ENCODE data around the gene ZRANB1. TPM values are rescaled to one million over a fixed set of nuclear protein-coding genes. Genes with fewer than 3 reads are reported as not detected.

ZRANB1 gene
- total RNA-seq, 2 experiments from 2014 or later, result 13.1 to 13.4 TPM

DNA sequence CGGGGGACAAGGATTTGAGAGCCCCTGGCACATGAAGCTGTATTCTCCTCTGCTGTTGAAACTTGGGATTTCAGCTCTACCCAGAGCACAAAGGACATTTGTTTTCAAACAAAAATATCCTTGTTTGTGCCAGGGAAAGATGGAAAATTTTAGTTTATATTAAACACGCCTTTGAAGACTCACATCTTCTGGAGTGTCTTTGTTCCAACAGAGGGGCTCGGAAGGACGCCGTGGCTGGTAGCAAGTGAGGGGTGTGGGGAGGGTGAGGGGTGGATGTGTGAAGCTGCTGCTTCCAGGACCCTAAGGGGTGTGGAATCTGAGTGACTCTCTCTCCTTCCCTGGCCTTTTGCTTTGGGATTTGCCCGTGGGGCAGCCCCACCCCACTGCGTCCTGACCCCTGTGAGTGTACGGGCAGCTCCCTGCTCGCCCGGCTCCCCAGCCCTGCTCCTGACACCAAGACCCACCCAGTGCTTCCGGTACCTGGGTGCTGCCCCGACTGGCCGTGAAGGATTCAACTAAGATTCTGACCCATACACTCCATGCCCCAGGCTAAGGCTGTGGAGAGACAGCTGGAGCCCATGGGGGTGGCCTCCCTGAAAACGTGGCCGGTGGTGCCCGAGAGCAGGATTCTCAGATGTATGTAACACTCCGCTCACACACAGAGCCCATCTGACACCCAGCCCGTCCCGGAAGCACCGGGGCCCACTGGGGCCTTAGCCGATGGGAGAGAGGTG lies 59.6 kb downstream of the ZRANB1 start:
- ChIA-PET CTCF (no interaction called here), POLR2A (no interaction called here)

DNA sequence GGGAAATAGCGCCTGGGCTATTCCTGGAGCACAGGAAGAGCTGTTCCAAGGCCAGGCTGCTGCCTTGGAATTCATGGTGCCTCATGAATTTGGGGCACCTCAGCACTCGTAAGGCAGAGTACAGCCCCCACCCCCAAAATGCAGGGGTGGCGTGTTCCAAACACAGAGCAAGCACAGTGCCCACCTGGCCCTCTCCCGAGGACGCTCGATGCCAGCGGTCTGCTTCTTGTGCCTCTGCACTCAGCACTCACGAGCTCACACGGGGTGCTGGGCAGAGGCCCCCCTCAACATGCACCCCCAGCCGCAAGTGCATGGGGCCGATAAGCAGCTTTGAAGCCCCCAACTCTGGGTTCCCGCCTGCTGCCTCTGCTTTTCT lies 60.1 kb downstream of the ZRANB1 start:
- ChIA-PET CTCF (no interaction called here), POLR2A (no interaction called here)

DNA sequence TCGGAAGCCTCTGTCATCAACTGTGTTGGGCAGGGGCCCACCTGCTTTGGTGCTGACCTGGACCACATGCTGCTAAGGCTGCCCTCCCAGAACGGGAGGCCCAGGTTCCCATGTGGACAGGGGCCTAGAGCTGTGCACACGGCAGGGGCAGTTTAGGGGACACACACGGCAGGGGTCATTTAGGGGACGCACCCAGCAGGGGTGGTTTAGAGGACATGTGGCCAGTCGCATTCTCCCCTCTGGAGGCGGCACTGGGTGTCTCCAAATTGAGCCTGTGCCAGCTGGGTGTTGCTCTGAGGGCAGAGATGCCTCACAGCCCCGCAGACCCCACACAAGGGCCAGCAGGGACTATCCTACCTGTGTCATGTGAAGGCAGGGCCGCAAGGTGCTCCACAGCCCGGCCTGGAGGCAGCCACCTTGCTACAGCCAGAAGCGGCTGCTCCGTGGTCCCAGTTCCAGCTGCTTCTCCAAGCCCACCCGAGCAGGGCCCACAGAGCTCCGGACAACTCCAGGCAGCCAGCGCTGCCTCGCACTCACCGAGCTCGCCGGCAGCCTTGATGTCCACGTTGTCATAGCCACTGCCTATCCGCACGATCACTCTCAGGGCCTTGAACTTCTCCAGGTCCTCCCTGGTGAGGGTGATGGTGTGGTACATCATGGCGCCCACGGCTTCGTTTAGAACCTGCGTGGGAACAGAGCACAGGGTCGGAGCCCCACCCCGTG lies 60.7 kb downstream of the ZRANB1 start:
- CTCF ChIA-PET, result no interaction called here
- POLR2A ChIA-PET, result no interaction called here

DNA sequence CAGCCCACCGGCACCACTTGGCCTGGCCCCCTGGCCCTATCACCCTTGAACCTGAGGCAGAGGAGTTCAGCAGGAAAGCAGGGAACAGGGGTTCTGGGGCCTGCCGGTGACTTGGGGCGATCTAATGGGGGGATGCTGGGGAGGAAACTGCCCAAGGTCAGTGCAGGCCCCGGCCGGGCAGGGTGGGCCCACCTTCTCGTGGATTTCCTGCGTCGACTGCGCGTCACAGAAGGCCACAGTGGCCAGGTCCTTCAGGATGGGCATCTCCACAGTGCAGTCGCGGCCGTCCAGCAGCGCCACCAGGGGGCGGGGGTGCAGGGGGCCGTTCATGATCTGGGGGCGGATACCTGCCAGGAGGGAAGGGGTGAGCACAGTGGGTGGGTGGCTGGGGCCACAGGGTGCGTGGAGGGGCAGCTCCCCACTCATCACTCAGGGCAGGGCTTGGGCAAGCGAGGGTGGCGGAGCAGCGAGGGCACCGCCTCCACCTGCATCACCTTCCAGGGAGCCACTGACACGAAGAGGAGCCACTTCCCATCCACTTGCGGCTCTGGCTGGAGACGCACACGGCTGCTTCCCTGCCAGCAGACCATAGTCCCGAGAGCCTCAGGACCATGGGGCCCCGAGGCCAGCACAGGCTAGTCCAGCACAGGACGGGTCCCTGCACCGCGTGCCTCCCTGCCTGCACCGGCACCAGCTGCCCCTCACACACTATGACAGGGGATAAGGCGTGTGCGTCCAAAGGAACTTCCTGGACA lies 61.4 kb downstream of the ZRANB1 start:
- POLR2A ChIA-PET, result no interaction called here
- CTCF ChIA-PET, result no interaction called here

DNA sequence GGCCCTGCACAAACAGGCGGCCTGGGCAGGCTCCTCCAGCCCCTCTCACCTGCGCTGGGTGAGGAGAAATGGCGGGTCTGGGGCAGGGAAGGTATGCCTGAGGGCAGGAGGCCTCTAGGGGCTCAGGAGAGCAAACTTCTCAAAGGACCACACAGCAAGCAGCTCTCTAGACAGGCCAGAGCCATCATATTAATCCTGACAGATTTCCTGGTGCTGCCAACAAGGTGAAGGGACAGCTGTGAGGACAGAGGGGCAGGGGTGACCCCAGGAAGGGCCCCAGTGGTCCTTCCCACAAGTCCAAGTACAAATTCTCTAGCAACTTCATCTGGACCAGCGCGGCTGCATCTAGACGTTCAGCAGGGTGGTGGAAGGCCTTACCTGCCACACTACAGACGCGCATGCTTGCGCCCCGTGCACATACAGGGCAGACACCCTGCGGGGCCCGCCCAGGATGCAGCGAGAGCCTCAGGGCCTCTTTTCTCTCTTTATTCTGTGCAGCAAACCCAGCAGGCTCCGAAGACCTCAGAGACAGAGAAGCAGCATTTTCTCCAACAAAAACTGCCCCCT lies 62.1 kb downstream of the ZRANB1 start:
- CTCF ChIA-PET, result no interaction called here
- POLR2A ChIA-PET, result no interaction called here

DNA sequence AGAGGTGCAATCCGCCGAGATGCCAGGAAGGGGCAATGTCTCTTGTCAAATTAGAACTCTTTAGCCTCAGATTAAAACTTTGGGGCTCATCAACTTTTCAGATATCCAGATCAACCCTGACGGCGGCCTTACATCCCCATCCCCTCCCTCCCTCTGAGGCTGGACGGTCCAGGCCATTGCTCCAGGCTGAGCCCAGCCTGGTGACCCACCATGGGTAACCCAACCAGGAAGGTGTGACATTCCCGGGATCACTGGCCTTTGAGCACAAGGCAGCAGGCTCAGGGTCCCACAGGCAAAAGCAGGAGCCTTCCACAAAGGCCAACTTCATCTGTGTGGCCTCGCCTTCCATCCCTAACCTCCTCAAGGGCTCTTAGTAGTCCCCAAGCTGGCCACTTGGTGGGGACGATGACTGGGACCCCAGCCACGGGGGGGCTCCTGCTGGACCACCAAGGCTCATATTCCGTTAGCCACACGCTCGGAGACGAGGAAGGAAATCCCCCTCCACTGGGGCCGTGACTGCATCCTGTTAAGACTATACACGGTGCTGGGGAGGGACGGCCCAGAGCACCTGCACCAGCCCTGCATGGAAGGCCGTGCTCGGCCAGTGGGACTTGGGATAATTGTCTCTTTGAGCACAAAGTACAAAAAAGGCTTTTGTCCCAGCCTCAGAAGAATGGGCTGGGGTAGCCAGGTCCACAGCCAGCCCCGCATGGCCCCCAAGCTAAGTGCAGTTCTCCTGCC lies 62.8 kb downstream of the ZRANB1 start:
- CTCF ChIA-PET, result no interaction called here

DNA sequence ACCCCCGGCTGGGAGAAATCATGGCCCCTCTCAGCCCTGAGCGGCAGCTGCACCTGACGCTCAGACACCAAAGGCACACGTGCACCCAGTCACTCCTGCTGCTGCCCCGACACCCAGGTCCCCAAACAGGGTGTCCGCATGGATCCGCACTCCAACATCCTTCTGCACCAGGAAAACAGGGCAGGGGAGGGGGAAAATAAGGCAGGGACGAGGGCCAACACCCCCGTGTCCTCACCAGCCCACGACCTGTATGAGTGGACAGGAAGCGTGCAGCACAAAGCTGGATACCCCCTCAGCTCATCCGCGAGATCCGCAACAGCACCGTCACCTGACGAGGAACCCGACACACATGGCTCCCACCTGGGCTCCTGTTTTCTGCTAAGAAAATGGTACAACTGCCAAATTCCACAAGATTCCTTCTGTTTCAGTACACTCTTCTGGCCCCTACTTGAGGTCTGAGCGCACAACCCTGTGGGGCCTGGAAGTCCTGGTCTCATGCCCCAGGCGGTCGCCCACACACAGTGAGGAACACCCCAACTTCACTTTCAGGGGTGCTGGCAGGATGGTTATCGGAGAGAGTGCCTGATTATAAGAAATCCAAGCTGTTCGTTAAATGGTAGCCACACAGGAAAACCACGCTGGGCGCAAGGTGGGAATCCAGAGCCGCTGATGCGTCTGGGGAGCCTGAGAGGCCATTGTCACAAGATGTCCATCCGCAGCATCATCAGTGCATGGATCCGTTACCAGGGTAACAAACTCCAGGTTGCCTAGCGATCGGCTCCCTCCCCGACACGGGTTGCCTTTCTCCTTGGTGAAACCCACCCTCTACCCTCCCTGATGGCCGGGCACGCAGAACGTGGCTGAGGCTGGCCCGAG lies 63.6 kb downstream of the ZRANB1 start:
- ChIA-PET CTCF (no interaction called here), POLR2A (no interaction called here)

More for the DNA sequence above, 62.8 kb downstream of the ZRANB1 start:
- POLR2A ChIA-PET, result no interaction called here

DNA sequence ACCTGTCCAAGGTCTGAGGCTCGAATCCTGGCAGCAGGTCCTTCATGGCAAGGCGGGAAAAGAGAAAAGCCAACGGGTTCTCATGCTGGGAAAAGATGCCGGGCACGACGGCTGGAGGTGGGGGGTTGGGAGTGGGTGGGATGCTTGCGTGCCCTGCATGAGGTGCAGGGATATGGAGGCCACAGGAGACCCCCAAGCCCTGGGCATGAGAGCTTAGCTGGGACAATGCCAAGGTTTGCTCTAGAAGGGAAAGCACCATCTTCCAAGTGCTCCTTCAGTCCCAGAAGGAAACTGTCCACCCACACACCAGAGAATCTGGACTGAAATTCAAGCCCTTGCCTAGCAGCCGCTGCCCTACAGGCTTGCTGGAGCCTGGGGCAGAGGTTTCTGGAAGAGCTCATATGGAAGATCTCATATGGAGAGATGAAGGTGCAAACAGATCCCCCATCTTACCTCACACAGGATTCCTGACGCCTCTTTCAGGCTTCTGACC lies 64.3 kb downstream of the ZRANB1 start:
- POLR2A ChIA-PET, result no interaction called here
- CTCF ChIA-PET, result no interaction called here

DNA sequence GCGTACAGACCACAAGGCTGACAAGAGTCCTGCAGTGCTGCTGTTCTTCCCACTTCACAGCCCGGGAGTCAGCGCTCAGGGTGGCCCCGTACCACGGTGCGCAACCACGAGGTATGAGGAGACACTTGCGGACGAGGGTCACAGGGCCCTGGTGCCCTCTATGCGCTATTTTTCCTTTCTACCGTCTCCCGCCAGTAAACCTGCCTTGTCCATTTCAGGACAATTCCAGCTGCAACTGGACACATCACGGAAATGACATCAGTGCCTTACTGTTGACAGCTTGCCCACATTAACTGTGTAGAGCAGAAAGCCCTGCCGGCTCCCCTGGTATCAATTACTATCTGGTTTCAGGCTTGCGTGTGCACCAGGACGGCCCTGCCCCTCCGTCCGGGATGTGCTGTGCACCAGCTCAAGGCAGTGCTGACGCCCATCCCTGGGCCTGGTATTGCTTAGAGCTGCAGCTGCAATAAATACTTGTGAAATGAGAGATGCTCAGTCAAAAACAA lies 65.1 kb downstream of the ZRANB1 start:
- POLR2A ChIA-PET, result no interaction called here
- CTCF ChIA-PET, result no interaction called here

DNA sequence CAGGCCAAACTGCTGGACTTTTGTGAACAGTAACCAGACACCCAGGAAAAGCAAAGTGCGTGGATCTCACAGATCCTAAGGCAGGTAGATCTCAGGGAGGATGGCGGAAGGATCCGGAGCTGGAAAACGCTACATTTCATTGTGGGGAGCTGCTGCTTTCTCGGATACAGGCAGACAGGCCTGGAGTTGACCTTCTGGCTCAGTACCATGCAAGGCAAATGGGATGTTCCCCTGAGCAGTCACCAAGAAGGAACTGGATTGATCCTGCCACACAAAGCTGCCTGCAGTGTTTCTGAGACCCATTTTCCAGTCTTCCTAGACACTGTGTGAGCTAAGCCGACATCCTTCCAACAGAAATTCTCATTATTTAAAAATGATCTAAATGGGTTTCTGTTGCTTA lies 65.5 kb downstream of the ZRANB1 start:
- ChIA-PET POLR2A (no interaction called here), CTCF (interaction anchor here (1.1 kb wide), 1 partner anchor 40 kb away, joined by 4 read pairs; no protein-coding TSS in a partner anchor)

DNA sequence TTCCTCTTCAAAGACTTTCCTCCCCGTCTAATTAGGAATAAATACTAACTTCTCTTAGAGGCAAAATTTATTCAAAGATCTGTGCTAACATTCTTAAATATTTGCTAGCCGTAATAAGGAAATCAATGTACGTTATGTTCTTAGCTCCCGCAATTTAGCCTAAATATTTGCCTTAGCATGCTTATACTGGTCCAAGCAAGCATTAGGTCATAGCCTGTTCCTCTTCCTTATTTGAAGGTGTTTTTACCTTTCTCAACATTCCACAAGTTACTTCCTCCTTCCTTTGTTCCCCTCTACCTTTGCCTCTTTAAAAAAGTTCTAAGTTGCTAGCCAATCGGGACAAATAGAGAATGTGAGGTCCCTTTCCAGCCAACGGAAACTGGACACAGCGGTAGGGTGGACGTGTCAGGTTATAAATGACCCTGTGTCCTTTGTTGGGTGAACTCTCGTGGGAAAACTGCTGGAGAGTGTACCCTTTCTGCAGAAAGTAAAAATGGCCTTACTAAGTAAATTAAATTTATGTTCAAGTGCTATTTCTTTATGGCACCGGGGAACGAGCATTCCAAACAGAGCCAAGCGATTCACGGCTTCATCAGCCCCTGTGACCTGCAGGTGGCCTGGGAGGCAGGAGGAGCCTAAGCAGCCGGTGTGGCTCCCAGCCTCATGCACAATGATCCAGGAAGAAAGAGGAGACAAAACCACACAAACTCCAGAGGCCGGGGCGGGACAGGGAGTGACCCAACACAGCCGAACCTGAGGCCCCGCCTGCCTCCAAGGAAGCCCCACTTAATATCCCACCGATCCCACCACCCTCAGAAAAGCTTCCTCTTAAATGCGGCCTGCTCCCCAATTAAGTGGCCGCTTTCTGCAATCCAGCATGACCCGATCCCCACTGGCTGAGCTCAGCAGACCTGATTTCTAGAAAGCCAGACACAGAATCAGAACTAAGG lies 67.0 kb downstream of the ZRANB1 start:
- CTCF ChIA-PET, result no interaction called here
- POLR2A ChIA-PET, result no interaction called here

DNA sequence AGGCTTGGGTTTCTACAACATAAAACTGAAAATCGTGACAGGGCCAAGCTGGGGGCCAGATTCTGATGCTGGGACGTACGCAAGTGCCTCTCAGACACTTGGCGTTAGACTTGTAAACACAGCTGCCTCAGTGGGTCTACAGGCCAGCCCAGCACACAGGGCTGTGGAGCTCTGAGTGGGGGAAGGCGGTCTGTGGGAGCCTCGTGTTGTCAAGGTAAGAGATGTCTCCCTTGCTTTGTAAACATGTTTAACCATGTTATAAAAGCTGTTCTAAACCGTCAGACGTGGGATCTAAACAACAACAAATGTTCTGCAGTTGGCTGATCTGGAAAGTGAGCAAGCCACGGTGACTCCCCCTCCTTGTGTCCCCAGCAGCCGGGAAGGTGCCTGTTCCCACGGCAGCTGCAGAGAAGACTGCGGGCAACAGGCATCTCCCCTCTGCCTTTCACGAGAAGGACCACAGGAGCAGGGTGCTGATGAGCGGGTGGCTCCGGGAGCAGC lies 67.8 kb downstream of the ZRANB1 start:
- POLR2A ChIA-PET, result no interaction called here
- CTCF ChIA-PET, result no interaction called here

DNA sequence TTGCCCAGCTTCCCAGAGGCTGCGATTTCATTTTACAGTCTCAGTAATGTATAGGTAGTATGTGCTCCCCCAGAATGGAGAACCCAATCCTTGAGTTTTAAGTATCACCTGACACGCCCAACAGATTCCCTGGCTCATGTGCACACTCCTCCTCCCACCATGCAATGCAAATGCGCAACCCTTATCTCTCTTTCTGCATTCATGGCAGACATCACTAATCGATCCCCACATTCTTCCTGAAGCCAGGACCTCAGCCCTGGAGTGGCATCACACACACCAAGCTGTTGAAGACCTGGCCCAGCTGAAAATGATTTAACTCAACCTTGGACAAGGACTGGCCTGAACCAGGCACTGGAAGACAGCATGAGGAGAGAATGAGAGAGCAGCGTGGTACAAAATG lies 68.4 kb downstream of the ZRANB1 start:
- CTCF ChIA-PET, result no interaction called here
- POLR2A ChIA-PET, result no interaction called here

DNA sequence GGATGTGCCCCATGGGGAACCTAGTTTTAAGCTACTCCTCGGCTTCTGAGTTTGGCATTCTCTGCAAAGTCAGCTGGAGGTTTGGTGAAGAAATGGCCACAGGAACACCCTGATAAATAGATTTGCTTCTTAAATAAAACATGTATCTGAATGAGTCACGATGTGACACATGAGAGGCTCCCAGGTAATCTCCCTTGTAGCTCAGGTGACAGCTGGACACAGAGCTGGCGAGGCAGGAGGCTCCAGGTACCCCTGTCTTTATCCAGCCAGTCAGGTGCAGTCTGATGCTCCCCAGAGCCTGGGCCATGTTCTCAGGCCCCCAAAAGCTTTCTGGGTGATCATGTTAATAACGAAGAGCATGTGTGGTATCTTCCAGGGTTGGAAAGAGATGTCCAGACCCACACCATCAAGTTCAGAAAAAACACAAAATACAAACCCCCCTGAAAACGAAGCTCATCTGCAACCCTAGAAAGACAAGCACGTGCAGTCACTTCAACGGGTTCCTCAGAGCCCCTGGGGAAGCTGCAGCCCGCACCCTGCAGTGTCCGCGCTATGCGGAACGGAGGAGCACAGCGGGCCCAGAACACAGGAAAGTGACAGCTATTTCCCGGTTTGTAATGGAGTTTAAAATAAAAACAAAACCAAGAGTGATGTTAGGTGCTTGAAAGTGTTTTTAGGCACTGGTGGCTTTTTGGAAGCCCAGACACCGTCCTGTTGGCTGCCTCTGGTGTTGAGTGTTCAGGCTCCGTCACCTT lies 69.4 kb downstream of the ZRANB1 start:
- POLR2A ChIA-PET, result no interaction called here
- CTCF ChIA-PET, result no interaction called here

DNA sequence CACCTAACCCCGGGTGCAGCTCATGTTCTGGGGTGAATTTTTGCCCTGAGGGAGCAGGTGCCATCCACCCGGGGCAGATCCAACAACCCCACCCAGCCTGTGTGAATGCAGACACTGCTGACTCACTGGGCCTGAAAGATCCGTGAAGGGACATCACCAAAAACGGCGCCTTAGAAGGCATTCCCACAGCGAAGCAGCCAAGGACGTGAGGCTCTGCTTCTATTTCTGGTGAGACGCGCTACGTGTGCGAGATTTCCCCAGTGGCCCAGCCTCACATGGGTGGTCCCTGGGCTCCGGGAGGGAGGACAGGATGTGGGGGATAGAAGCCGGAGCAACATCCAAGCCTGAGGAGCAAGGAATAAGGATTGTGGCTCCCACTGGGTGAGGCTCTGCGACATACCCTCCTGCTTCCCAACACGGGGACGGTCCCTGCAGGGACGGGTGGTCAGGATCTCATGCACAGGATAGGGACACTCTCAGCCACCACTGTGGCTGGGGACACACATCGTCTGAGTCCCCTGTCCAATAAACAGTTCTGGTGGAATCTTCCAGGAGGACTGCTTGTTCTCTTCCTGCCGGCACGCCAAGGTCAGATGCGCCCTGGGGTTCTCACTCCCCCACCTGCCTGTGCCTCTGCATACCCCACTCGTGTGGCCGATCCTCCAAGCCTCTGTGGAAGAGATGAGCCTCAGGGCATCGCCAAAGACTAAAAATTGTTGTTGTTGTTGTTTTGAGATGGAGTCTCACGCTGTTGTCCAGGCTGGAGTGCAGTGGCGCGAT lies 70.2 kb downstream of the ZRANB1 start:
- ChIA-PET CTCF (no interaction called here), POLR2A (no interaction called here)

DNA sequence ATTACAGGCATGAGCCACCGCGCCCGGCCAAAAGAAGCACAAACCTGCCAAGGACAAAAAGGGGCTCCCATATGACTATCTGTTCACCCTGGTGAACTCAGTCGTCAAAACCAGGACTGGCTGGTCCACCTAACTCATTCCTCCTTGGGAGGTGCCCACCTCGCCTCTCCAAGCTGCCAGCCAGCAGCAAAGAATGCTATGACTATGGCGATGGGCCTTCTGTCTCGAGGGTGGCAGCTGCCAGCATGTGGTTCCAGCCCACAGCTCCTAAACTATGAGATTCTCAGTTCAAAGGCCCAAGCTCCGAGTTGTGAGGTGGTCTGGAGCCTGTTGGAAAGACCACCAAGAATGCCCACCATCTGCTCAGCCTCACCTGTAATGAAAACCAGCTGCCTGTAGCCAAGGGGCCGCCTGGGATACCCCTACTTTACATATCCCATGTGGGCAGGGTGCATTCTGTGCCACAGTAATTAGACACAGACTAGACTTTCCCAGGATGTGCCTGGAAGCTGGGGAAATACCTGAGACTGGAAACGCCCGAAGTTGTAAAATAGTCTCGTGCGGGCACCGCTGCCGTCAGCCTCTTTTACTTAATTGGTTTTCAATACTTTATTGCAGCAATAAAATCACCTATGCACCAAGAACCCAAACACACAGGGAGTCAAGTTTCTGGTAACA lies 71.1 kb downstream of the ZRANB1 start:
- ChIA-PET POLR2A (no interaction called here), CTCF (no interaction called here)

Data from activated CD8-positive, alpha-beta memory T cell treated with anti-CD3 and anti-CD28 coated beads for 36 hours (primary cell).